Measurements from ENCODE around the gene PANX1. TPM values are rescaled to one million over a fixed set of nuclear protein-coding genes. Genes with fewer than 3 reads are reported as not detected.
"Not testable (repeated sequence)": the region's sequence is repeated elsewhere in the genome, so short reads cannot be mapped to it uniquely, and the experiment has no call there.

PANX1 gene
- total and polyA plus RNA-seq, 2 donors: 5.3 to 14.4 TPM

DNA sequence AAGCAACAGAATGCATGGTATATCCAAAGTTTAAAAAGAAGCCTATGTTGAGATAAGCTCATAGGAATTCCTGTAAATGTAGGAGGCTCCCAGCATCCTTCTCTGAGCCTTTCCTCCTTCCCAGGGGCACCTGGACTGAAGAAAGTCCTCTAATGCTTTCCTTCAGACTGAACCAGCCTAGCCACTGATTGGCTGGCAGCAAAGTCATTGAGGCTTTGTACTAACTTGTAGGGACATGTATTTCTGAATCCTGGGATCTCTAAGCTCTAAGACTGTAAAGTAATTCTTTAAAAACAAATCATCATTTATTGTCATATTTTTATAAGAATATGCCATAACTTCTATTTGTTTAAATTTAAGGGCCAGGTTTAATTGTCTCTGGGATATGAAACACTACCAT, 23.9 kb upstream of the PANX1 start:
- H3K4me3 ChIP-seq (ENCODE audit: low read length in 2 of 2): no peak overlapping the region
- no peaks in the 10 kb centered on the region for H3K27me3 ChIP-seq (ENCODE audit: control insufficient read depth in 2 of 2, insufficient read depth in 1 of 2, low read length in 1 of 2)
- DNase-seq (ENCODE audit: low read depth in 6 of 9, low spot score in 9 of 9): no peak
- no peak overlapping the region for H3K27ac ChIP-seq (ENCODE audit: low read depth in 1 of 2, low read length in 1 of 2)
- no peaks in the 10 kb centered on the region for H3K9me3 ChIP-seq (ENCODE audit: control insufficient read depth in 2 of 2, insufficient read depth in 1 of 2, low read length in 1 of 2)
- no peaks in the 10 kb centered on the region for H3K4me1 ChIP-seq (ENCODE audit: control insufficient read depth in 2 of 2, insufficient read depth in 2 of 2, low read length in 2 of 2)
- no peaks in the 10 kb centered on the region for H3K36me3 ChIP-seq (ENCODE audit: control insufficient read depth in 2 of 2, insufficient read depth in 2 of 2, low read length in 1 of 2)

GRCh38 chr11:94106716-94107115, 21.9 kb upstream of the PANX1 start:
- Histone ChIP-seq H3K36me3 (ENCODE audit: control insufficient read depth in 2 of 2, insufficient read depth in 2 of 2, low read length in 1 of 2) (no peaks in the 10 kb centered on the region), H3K4me3 (ENCODE audit: low read length in 2 of 2) (no peak overlapping the region), H3K4me1 (ENCODE audit: control insufficient read depth in 2 of 2, insufficient read depth in 2 of 2, low read length in 2 of 2) (no peaks in the 10 kb centered on the region), H3K27me3 (ENCODE audit: control insufficient read depth in 2 of 2, insufficient read depth in 1 of 2, low read length in 1 of 2) (no peaks in the 10 kb centered on the region), H3K27ac (ENCODE audit: low read depth in 1 of 2, low read length in 1 of 2) (no peak overlapping the region), H3K9me3 (ENCODE audit: control insufficient read depth in 2 of 2, insufficient read depth in 1 of 2, low read length in 1 of 2) (no peaks in the 10 kb centered on the region)
- no peak for DNase-seq (ENCODE audit: low read depth in 6 of 9, low spot score in 9 of 9)
- 91% methylated on average over 4 of the region's 4 CpGs for WGBS

DNA sequence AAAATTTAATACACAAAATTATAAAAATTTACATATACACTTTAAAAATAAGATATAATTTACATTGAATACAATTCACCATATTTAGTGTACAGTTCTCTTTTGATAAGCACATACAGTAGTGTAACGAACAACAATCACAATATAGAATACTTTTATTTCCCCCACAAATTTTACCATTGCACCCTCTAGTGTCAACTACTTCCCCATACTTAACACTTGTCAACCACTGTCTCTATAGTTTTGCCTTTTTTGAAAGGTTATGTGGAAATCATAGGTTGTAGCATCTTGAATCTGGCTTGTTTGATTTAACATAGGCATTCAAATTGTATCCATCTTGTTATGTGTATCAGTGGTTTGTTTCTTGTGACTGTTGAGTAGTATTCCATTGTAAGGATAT, 21.3 kb upstream of the PANX1 start:
- no peak overlapping the region for H3K4me3 ChIP-seq (ENCODE audit: low read length in 2 of 2)
- H3K27me3 ChIP-seq (ENCODE audit: control insufficient read depth in 2 of 2, insufficient read depth in 1 of 2, low read length in 1 of 2): no peaks in the 10 kb centered on the region
- 93% methylated on average over 1 of the region's 1 CpG for WGBS
- H3K36me3 ChIP-seq (ENCODE audit: control insufficient read depth in 2 of 2, insufficient read depth in 2 of 2, low read length in 1 of 2): no peaks in the 10 kb centered on the region
- no peaks in the 10 kb centered on the region for H3K4me1 ChIP-seq (ENCODE audit: control insufficient read depth in 2 of 2, insufficient read depth in 2 of 2, low read length in 2 of 2)
- H3K9me3 ChIP-seq (ENCODE audit: control insufficient read depth in 2 of 2, insufficient read depth in 1 of 2, low read length in 1 of 2): no peaks in the 10 kb centered on the region
- no peak for DNase-seq (ENCODE audit: low read depth in 6 of 9, low spot score in 9 of 9)
- H3K27ac ChIP-seq (ENCODE audit: low read depth in 1 of 2, low read length in 1 of 2): no peak overlapping the region

- no peaks in the 10 kb centered on the region for H3K27me3 ChIP-seq (ENCODE audit: control insufficient read depth in 2 of 2, insufficient read depth in 1 of 2, low read length in 1 of 2)
- WGBS: 93% methylated on average over 3 of the region's 3 CpGs
- H3K4me3 ChIP-seq (ENCODE audit: low read length in 2 of 2): no peak overlapping the region
- no peaks in the 10 kb centered on the region for H3K9me3 ChIP-seq (ENCODE audit: control insufficient read depth in 2 of 2, insufficient read depth in 1 of 2, low read length in 1 of 2)
- no peak for DNase-seq (ENCODE audit: low read depth in 6 of 9, low spot score in 9 of 9)
- H3K27ac ChIP-seq (ENCODE audit: low read depth in 1 of 2, low read length in 1 of 2): no peak overlapping the region
- no peaks in the 10 kb centered on the region for H3K4me1 ChIP-seq (ENCODE audit: control insufficient read depth in 2 of 2, insufficient read depth in 2 of 2, low read length in 2 of 2)
- no peaks in the 10 kb centered on the region for H3K36me3 ChIP-seq (ENCODE audit: control insufficient read depth in 2 of 2, insufficient read depth in 2 of 2, low read length in 1 of 2)
These were observed 17.4 kb upstream of the PANX1 start for GRCh38 chr11:94111241-94111640.

GRCh38 chr11:94111660-94112059, 17.0 kb upstream of the PANX1 start:
- no peaks in the 10 kb centered on the region for H3K27me3 ChIP-seq (ENCODE audit: control insufficient read depth in 2 of 2, insufficient read depth in 1 of 2, low read length in 1 of 2)
- 77% methylated on average over 3 of the region's 3 CpGs for WGBS

GRCh38 chr11:94112206-94112953, 16.3 kb upstream of the PANX1 start:
- Histone ChIP-seq H3K27me3 (ENCODE audit: control insufficient read depth in 2 of 2, insufficient read depth in 1 of 2, low read length in 1 of 2) (no peaks in the 10 kb centered on the region), H3K4me3 (ENCODE audit: low read length in 2 of 2) (no peak overlapping the region), H3K27ac (ENCODE audit: low read depth in 1 of 2, low read length in 1 of 2) (no peak overlapping the region), H3K4me1 (ENCODE audit: control insufficient read depth in 2 of 2, insufficient read depth in 2 of 2, low read length in 2 of 2) (no peaks in the 10 kb centered on the region), H3K36me3 (ENCODE audit: control insufficient read depth in 2 of 2, insufficient read depth in 2 of 2, low read length in 1 of 2) (no peaks in the 10 kb centered on the region), H3K9me3 (ENCODE audit: control insufficient read depth in 2 of 2, insufficient read depth in 1 of 2, low read length in 1 of 2) (no peaks in the 10 kb centered on the region)
- WGBS: 79% methylated on average over 1 of the region's 1 CpG
- DNase-seq (ENCODE audit: low read depth in 6 of 9, low spot score in 9 of 9): no peak

More at GRCh38 chr11:94111660-94112059, 17.0 kb upstream of the PANX1 start:
- no peak overlapping the region for H3K4me3 ChIP-seq (ENCODE audit: low read length in 2 of 2)
- H3K4me1 ChIP-seq (ENCODE audit: control insufficient read depth in 2 of 2, insufficient read depth in 2 of 2, low read length in 2 of 2): no peaks in the 10 kb centered on the region
- H3K27ac ChIP-seq (ENCODE audit: low read depth in 1 of 2, low read length in 1 of 2): no peak overlapping the region
- no peak for DNase-seq (ENCODE audit: low read depth in 6 of 9, low spot score in 9 of 9)
- H3K9me3 ChIP-seq (ENCODE audit: control insufficient read depth in 2 of 2, insufficient read depth in 1 of 2, low read length in 1 of 2): no peaks in the 10 kb centered on the region
- no peaks in the 10 kb centered on the region for H3K36me3 ChIP-seq (ENCODE audit: control insufficient read depth in 2 of 2, insufficient read depth in 2 of 2, low read length in 1 of 2)

- no peak overlapping the region for H3K4me3 ChIP-seq (ENCODE audit: low read length in 2 of 2)
- peaks cover 0 to 2% of the 10 kb centered on the region in 2 donors for H3K9me3 ChIP-seq (ENCODE audit: control insufficient read depth in 2 of 2, insufficient read depth in 1 of 2, low read length in 1 of 2)
- no peaks in the 10 kb centered on the region for H3K36me3 ChIP-seq (ENCODE audit: control insufficient read depth in 2 of 2, insufficient read depth in 2 of 2, low read length in 1 of 2)
- no peaks in the 10 kb centered on the region for H3K27me3 ChIP-seq (ENCODE audit: control insufficient read depth in 2 of 2, insufficient read depth in 1 of 2, low read length in 1 of 2)
- 96% methylated on average over 1 of the region's 1 CpG for WGBS
- H3K4me1 ChIP-seq (ENCODE audit: control insufficient read depth in 2 of 2, insufficient read depth in 2 of 2, low read length in 2 of 2): no peaks in the 10 kb centered on the region
- H3K27ac ChIP-seq (ENCODE audit: low read depth in 1 of 2, low read length in 1 of 2): no peak overlapping the region
- DNase-seq (ENCODE audit: low read depth in 6 of 9, low spot score in 9 of 9): no peak
These were observed 11.5 kb upstream of the PANX1 start for GRCh38 chr11:94117197-94117574.

- Histone ChIP-seq H3K27me3 (ENCODE audit: control insufficient read depth in 2 of 2, insufficient read depth in 1 of 2, low read length in 1 of 2) (no peaks in the 10 kb centered on the region), H3K9me3 (ENCODE audit: control insufficient read depth in 2 of 2, insufficient read depth in 1 of 2, low read length in 1 of 2) (peaks cover 0 to 2% of the 10 kb centered on the region in 2 donors), H3K4me1 (ENCODE audit: control insufficient read depth in 2 of 2, insufficient read depth in 2 of 2, low read length in 2 of 2) (no peaks in the 10 kb centered on the region), H3K36me3 (ENCODE audit: control insufficient read depth in 2 of 2, insufficient read depth in 2 of 2, low read length in 1 of 2) (no peaks in the 10 kb centered on the region), H3K4me3 (ENCODE audit: low read length in 2 of 2) (no peak overlapping the region), H3K27ac (ENCODE audit: low read depth in 1 of 2, low read length in 1 of 2) (no peak overlapping the region)
- DNase-seq (ENCODE audit: low read depth in 6 of 9, low spot score in 9 of 9): no peak
These were observed 10.8 kb upstream of the PANX1 start for GRCh38 chr11:94117871-94118270.

DNA sequence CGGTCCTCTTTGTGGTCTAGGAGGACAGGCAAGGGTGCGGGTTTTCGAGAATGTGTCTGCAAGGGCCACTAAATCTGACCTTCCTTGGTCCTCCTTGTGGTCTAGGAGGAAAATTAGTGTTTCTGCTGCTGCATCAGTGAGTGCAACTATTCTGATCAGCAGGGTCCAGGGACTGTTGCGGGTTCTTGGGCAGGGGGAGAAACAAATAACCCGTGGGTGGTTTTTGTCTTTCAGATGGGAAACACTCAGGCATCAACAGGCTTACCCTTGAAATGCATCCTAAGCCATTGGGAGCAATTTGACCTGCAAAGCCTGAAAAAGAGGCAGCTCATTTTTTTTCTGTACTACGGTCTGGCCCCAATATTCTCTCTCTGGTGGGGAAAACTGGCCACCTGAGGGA, 9.0 kb upstream of the PANX1 start:
- not testable (repeated sequence) for H3K36me3 ChIP-seq (ENCODE audit: control insufficient read depth in 2 of 2, insufficient read depth in 2 of 2, low read length in 1 of 2); H3K4me1 ChIP-seq (ENCODE audit: control insufficient read depth in 2 of 2, insufficient read depth in 2 of 2, low read length in 2 of 2); H3K9me3 ChIP-seq (ENCODE audit: control insufficient read depth in 2 of 2, insufficient read depth in 1 of 2, low read length in 1 of 2); DNase-seq (ENCODE audit: low read depth in 6 of 9, low spot score in 9 of 9); H3K27ac ChIP-seq (ENCODE audit: low read depth in 1 of 2, low read length in 1 of 2); H3K27me3 ChIP-seq (ENCODE audit: control insufficient read depth in 2 of 2, insufficient read depth in 1 of 2, low read length in 1 of 2); H3K4me3 ChIP-seq (ENCODE audit: low read length in 2 of 2)
- WGBS: 95% methylated on average over 6 of the region's 6 CpGs
